T-helper 1 cell treated with Interleukin-12 subunit alpha and Interleukin-12 subunit beta and Interleukin-4 antibody, amounts not matched to agents 30 μg/mL and 1 μg/mL, for 36 hours (primary cell): Measurements from ENCODE around the gene UBL3.

Experiments used
- H3K27ac Mint-ChIP-seq: one replicate; pipeline ENCODE4 v1.8.0; 2021; ENCODE audit warnings: mild to moderate bottlenecking, mixed read lengths
- H3K27me3 Mint-ChIP-seq: one replicate; pipeline ENCODE4 v1.8.0; 2021; ENCODE audit warnings: low read depth, mixed read lengths
- H3K36me3 Mint-ChIP-seq: one replicate; pipeline ENCODE4 v1.8.0; 2021; ENCODE audit warnings: low read depth, mixed read lengths
- H3K4me1 Mint-ChIP-seq: one replicate; pipeline ENCODE4 v1.8.0; 2021; ENCODE audit warnings: low read depth, mixed read lengths
- H3K4me3 Mint-ChIP-seq: one replicate; pipeline ENCODE4 v1.8.0; 2021; ENCODE audit warnings: mild to moderate bottlenecking, moderate library complexity, mixed read lengths
- H3K9me3 Mint-ChIP-seq: one replicate; pipeline ENCODE4 v1.8.0; 2021; ENCODE audit warnings: mixed read lengths

UBL3 gene

GRCh38 chr13:29782798-29783197, 67.6 kb downstream of the UBL3 start:
- no peaks in the 10 kb centered on the region for H3K36me3 Mint-ChIP-seq
- H3K27me3 Mint-ChIP-seq = no peaks in the 10 kb centered on the region
- no peak overlapping the region for H3K4me3 Mint-ChIP-seq
- no peaks in the 10 kb centered on the region for H3K9me3 Mint-ChIP-seq
- no peak overlapping the region for H3K27ac Mint-ChIP-seq
- H3K4me1 Mint-ChIP-seq = peaks cover 2% of the 10 kb centered on the region

GRCh38 chr13:29774830-29775229, 75.6 kb downstream of the UBL3 start:
- Mint-ChIP-seq H3K36me3 (peaks cover 1% of the 10 kb centered on the region), H3K4me1 (no peaks in the 10 kb centered on the region), H3K27me3 (no peaks in the 10 kb centered on the region), H3K9me3 (no peaks in the 10 kb centered on the region), H3K27ac (no peak overlapping the region), H3K4me3 (no peak overlapping the region)

GRCh38 chr13:29771247-29771646, 79.2 kb downstream of the UBL3 start:
- Mint-ChIP-seq H3K27me3 (no peaks in the 10 kb centered on the region), H3K36me3 (peaks cover 8% of the 10 kb centered on the region), H3K4me3 (no peak overlapping the region), H3K4me1 (no peaks in the 10 kb centered on the region), H3K27ac (no peak overlapping the region), H3K9me3 (no peaks in the 10 kb centered on the region)

- Mint-ChIP-seq H3K4me1 (peaks cover 15% of the 10 kb centered on the region), H3K27me3 (no peaks in the 10 kb centered on the region), H3K36me3 (peaks cover 10% of the 10 kb centered on the region), H3K4me3 (no peak overlapping the region), H3K27ac (no peak overlapping the region), H3K9me3 (no peaks in the 10 kb centered on the region)
Measured at GRCh38 chr13:29767006-29767405, 83.4 kb downstream of the UBL3 start.

GRCh38 chr13:29763436-29764180, 86.8 kb downstream of the UBL3 start:
- Mint-ChIP-seq H3K27ac (peak overlapping the region; percentile 62), H3K27me3 (no peaks in the 10 kb centered on the region), H3K36me3 (peaks cover 10% of the 10 kb centered on the region), H3K4me1 (peaks cover 19% of the 10 kb centered on the region), H3K9me3 (peaks cover 10% of the 10 kb centered on the region), H3K4me3 (no peak overlapping the region)

- H3K4me1 Mint-ChIP-seq = peaks cover 21% of the 10 kb centered on the region
- peaks cover 10% of the 10 kb centered on the region for H3K9me3 Mint-ChIP-seq
- H3K36me3 Mint-ChIP-seq = peaks cover 4% of the 10 kb centered on the region
- H3K27me3 Mint-ChIP-seq = no peaks in the 10 kb centered on the region
- H3K4me3 Mint-ChIP-seq = no peak overlapping the region
- no peak overlapping the region for H3K27ac Mint-ChIP-seq
Measured at GRCh38 chr13:29761815-29762214, 88.6 kb downstream of the UBL3 start.

- no peak overlapping the region for H3K4me3 Mint-ChIP-seq
- peaks cover 10% of the 10 kb centered on the region for H3K9me3 Mint-ChIP-seq
- peaks cover 2% of the 10 kb centered on the region for H3K36me3 Mint-ChIP-seq
- H3K27me3 Mint-ChIP-seq = no peaks in the 10 kb centered on the region
- no peak overlapping the region for H3K27ac Mint-ChIP-seq
- peaks cover 21% of the 10 kb centered on the region for H3K4me1 Mint-ChIP-seq
Measured at GRCh38 chr13:29761160-29761559, 89.3 kb downstream of the UBL3 start.

GRCh38 chr13:29760544-29760943, 89.9 kb downstream of the UBL3 start:
- H3K27ac Mint-ChIP-seq = no peak overlapping the region
- peaks cover 2% of the 10 kb centered on the region for H3K36me3 Mint-ChIP-seq
- peaks cover 10% of the 10 kb centered on the region for H3K9me3 Mint-ChIP-seq
- peaks cover 21% of the 10 kb centered on the region for H3K4me1 Mint-ChIP-seq
- no peaks in the 10 kb centered on the region for H3K27me3 Mint-ChIP-seq
- H3K4me3 Mint-ChIP-seq = no peak overlapping the region

- Mint-ChIP-seq H3K36me3 (peaks cover 1% of the 10 kb centered on the region), H3K4me3 (no peak overlapping the region), H3K27ac (no peak overlapping the region)
Measured at GRCh38 chr13:29758531-29759114, 91.8 kb downstream of the UBL3 start.

GRCh38 chr13:29756506-29756905, 93.9 kb downstream of the UBL3 start:
- Mint-ChIP-seq H3K27ac (no peak overlapping the region), H3K9me3 (peaks cover 10% of the 10 kb centered on the region), H3K27me3 (no peaks in the 10 kb centered on the region), H3K4me3 (no peak overlapping the region), H3K36me3 (no peaks in the 10 kb centered on the region), H3K4me1 (peaks cover 8% of the 10 kb centered on the region)

More at GRCh38 chr13:29758531-29759114, 91.8 kb downstream of the UBL3 start:
- peaks cover 10% of the 10 kb centered on the region for H3K9me3 Mint-ChIP-seq
- peaks cover 13% of the 10 kb centered on the region for H3K4me1 Mint-ChIP-seq
- H3K27me3 Mint-ChIP-seq = no peaks in the 10 kb centered on the region

- Mint-ChIP-seq H3K27me3 (no peaks in the 10 kb centered on the region), H3K9me3 (no peaks in the 10 kb centered on the region), H3K27ac (no peak overlapping the region), H3K4me3 (no peak overlapping the region), H3K36me3 (no peaks in the 10 kb centered on the region), H3K4me1 (peaks cover 8% of the 10 kb centered on the region)
Measured at GRCh38 chr13:29754473-29754806, 96.0 kb downstream of the UBL3 start.

- Mint-ChIP-seq H3K27ac (no peak overlapping the region), H3K27me3 (no peaks in the 10 kb centered on the region), H3K4me1 (peaks cover 6% of the 10 kb centered on the region), H3K9me3 (no peaks in the 10 kb centered on the region), H3K4me3 (no peak overlapping the region), H3K36me3 (no peaks in the 10 kb centered on the region)
Measured at GRCh38 chr13:29753618-29754472, 96.6 kb downstream of the UBL3 start.

GRCh38 chr13:29752175-29752574, 98.2 kb downstream of the UBL3 start:
- Mint-ChIP-seq H3K27me3 (no peaks in the 10 kb centered on the region), H3K27ac (no peak overlapping the region), H3K9me3 (no peaks in the 10 kb centered on the region), H3K4me3 (no peak overlapping the region), H3K4me1 (peaks cover 2% of the 10 kb centered on the region), H3K36me3 (no peaks in the 10 kb centered on the region)

- no peaks in the 10 kb centered on the region for H3K9me3 Mint-ChIP-seq
- no peak overlapping the region for H3K27ac Mint-ChIP-seq
- peaks cover 4% of the 10 kb centered on the region for H3K27me3 Mint-ChIP-seq
- no peak overlapping the region for H3K4me3 Mint-ChIP-seq
- H3K4me1 Mint-ChIP-seq = peaks cover 2% of the 10 kb centered on the region
- no peaks in the 10 kb centered on the region for H3K36me3 Mint-ChIP-seq
Measured at GRCh38 chr13:29750183-29750530, 100.3 kb downstream of the UBL3 start.
